Measurements from ENCODE around the gene HS3ST5. TPM values are rescaled to one million over a fixed set of nuclear protein-coding genes. Genes with fewer than 3 reads are reported as not detected.

HS3ST5 gene
- total RNA-seq, 1 experiment from 2014 or later: not detected

GRCh38 chr6:114377881-114378280 is 35.1 kb upstream of the HS3ST5 start:
- intact Hi-C loops (cut with micrococcal nuclease): no loop called here
- ATAC-seq (no peak), DNase-seq (ENCODE audit: low read depth, low spot score) (no peak)
- Histone ChIP-seq H3K9me3 (ENCODE audit: control insufficient read depth in 1 of 2, insufficient read depth in 1 of 2, low read depth in 1 of 2, low read length in 2 of 2) (no peaks in the 10 kb centered on the region), H3K4me1 (ENCODE audit: control insufficient read depth in 1 of 2, insufficient read depth in 2 of 2, low read length in 2 of 2) (no peaks in the 10 kb centered on the region), H3K27ac (ENCODE audit: low read depth, low read length) (no peak overlapping the region), H3K79me2 (ENCODE audit: insufficient read depth, low read length) (no peaks in the 10 kb centered on the region), H3K4me2 (ENCODE audit: low read length) (no peak overlapping the region), H3K9ac (ENCODE audit: low read length) (no peak overlapping the region), H2AFZ (ENCODE audit: low read depth, low read length, poor library complexity, severe bottlenecking) (no peak overlapping the region), H3K4me3 (replicated peaks in 1 of 2; ENCODE audit: low read depth in 1 of 2, low read length in 2 of 2) (no peak overlapping the region), H3K36me3 (ENCODE audit: control insufficient read depth in 1 of 2, insufficient read depth in 2 of 2, low read length in 2 of 2) (no peaks in the 10 kb centered on the region), H3K9me2 (ENCODE audit: insufficient read depth) (no peaks in the 10 kb centered on the region), H4K20me1 (ENCODE audit: insufficient read depth) (no peaks in the 10 kb centered on the region), H3K27me3 (ENCODE audit: insufficient read depth, low read length) (no peaks in the 10 kb centered on the region; the same call in 1 of the 2 replicates)
- TF ChIP-seq MAX (IDR thresholded peaks at IDR 0.05) (no peak), POLR2AphosphoS5 (IDR thresholded peaks at IDR 0.05; ENCODE audit: low read depth, low read length) (no peak), EZH2phosphoT487 (IDR thresholded peaks at IDR 0.05; ENCODE audit: borderline replicate concordance) (no peak), SRF (IDR thresholded peaks at IDR 0.05; ENCODE audit: low read depth) (no peak), SIN3A (IDR thresholded peaks at IDR 0.05; ENCODE audit: low read depth) (no peak), ELF1 (IDR thresholded peaks at IDR 0.05; ENCODE audit: borderline replicate concordance, low read depth) (no peak), RAD21 (IDR thresholded peaks at IDR 0.05; ENCODE audit: low read depth) (no peak), CEBPB (IDR thresholded peaks at IDR 0.05; ENCODE audit: low read depth) (no peak)
- RAD21 ChIA-PET (ENCODE audit: low non-redundant PET in 1 of 2, low total read pairs in 2 of 2, uncharacterized antibody in 2 of 2, unreplicated experiment in 2 of 2): no interaction called here
- CTCF ChIA-PET: no interaction called here
- POLR2A ChIA-PET: no interaction called here
- BruUV-seq (replicated peaks): no TSS peak

GRCh38 chr6:114376611-114377175 is 33.9 kb upstream of the HS3ST5 start:
- intact Hi-C loops (cut with micrococcal nuclease): no loop called here
- H2AFZ ChIP-seq (ENCODE audit: low read depth, low read length, poor library complexity, severe bottlenecking): no peak overlapping the region
- H3K9me2 ChIP-seq (ENCODE audit: insufficient read depth): no peaks in the 10 kb centered on the region
- RAD21 ChIA-PET (ENCODE audit: low non-redundant PET in 1 of 2, low total read pairs in 2 of 2, uncharacterized antibody in 2 of 2, unreplicated experiment in 2 of 2): no interaction called here
- POLR2A ChIA-PET: no interaction called here
- no TSS peak for BruUV-seq (replicated peaks)
- no peaks in the 10 kb centered on the region for H3K9me3 ChIP-seq (ENCODE audit: control insufficient read depth in 1 of 2, insufficient read depth in 1 of 2, low read depth in 1 of 2, low read length in 2 of 2)
- no peak overlapping the region for H3K9ac ChIP-seq (ENCODE audit: low read length)
- ATAC-seq (no peak), DNase-seq (ENCODE audit: low read depth, low spot score) (no peak)
- H3K27me3 ChIP-seq (ENCODE audit: insufficient read depth, low read length): no peaks in the 10 kb centered on the region
- no peaks in the 10 kb centered on the region for H3K79me2 ChIP-seq (ENCODE audit: insufficient read depth, low read length)
- CTCF ChIA-PET: no interaction called here
- no peak overlapping the region for H3K4me2 ChIP-seq (ENCODE audit: low read length)
- no peak overlapping the region for H3K4me3 ChIP-seq (replicated peaks in 1 of 2; ENCODE audit: low read depth in 1 of 2, low read length in 2 of 2)
- H3K4me1 ChIP-seq (ENCODE audit: control insufficient read depth in 1 of 2, insufficient read depth in 2 of 2, low read length in 2 of 2): no peaks in the 10 kb centered on the region
- H3K27ac ChIP-seq (ENCODE audit: low read depth, low read length): no peak overlapping the region
- H4K20me1 ChIP-seq (ENCODE audit: insufficient read depth): no peaks in the 10 kb centered on the region
- no peaks in the 10 kb centered on the region for H3K36me3 ChIP-seq (ENCODE audit: control insufficient read depth in 1 of 2, insufficient read depth in 2 of 2, low read length in 2 of 2)
- no peak for TF ChIP-seq JUND (IDR thresholded peaks at IDR 0.05)
- TF ChIP-seq CEBPB (IDR thresholded peaks at IDR 0.05; ENCODE audit: low read depth): no peak
- TF ChIP-seq, protein P1, sequence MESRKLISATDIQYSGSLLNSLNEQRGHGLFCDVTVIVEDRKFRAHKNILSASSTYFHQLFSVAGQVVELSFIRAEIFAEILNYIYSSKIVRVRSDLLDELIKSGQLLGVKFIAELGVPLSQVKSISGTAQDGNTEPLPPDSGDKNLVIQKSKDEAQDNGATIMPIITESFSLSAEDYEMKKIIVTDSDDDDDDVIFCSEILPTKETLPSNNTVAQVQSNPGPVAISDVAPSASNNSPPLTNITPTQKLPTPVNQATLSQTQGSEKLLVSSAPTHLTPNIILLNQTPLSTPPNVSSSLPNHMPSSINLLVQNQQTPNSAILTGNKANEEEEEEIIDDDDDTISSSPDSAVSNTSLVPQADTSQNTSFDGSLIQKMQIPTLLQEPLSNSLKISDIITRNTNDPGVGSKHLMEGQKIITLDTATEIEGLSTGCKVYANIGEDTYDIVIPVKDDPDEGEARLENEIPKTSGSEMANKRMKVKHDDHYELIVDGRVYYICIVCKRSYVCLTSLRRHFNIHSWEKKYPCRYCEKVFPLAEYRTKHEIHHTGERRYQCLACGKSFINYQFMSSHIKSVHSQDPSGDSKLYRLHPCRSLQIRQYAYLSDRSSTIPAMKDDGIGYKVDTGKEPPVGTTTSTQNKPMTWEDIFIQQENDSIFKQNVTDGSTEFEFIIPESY (IDR thresholded peaks at IDR 0.05; ENCODE audit: extremely low read depth, insufficient replicate concordance, low read length): no peak
- TF ChIP-seq EZH2phosphoT487 (IDR thresholded peaks at IDR 0.05; ENCODE audit: borderline replicate concordance): no peak
- no peak for TF ChIP-seq FOSL1 (IDR thresholded peaks at IDR 0.05; ENCODE audit: low read depth)
- no peak for TF ChIP-seq SP1 (IDR thresholded peaks at IDR 0.05; ENCODE audit: low read depth)
- TF ChIP-seq, protein P2, sequence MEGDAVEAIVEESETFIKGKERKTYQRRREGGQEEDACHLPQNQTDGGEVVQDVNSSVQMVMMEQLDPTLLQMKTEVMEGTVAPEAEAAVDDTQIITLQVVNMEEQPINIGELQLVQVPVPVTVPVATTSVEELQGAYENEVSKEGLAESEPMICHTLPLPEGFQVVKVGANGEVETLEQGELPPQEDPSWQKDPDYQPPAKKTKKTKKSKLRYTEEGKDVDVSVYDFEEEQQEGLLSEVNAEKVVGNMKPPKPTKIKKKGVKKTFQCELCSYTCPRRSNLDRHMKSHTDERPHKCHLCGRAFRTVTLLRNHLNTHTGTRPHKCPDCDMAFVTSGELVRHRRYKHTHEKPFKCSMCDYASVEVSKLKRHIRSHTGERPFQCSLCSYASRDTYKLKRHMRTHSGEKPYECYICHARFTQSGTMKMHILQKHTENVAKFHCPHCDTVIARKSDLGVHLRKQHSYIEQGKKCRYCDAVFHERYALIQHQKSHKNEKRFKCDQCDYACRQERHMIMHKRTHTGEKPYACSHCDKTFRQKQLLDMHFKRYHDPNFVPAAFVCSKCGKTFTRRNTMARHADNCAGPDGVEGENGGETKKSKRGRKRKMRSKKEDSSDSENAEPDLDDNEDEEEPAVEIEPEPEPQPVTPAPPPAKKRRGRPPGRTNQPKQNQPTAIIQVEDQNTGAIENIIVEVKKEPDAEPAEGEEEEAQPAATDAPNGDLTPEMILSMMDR (IDR thresholded peaks at IDR 0.05 in 2 of 3, conservative IDR thresholded peaks at IDR 0.05 in 1 of 3; ENCODE audit: borderline replicate concordance in 1 of 3, insufficient read depth in 1 of 3, low read depth in 2 of 3, low read length in 2 of 3): no peak
- TF ChIP-seq MAX (IDR thresholded peaks at IDR 0.05): no peak
- no peak for TF ChIP-seq EGR1 (IDR thresholded peaks at IDR 0.05; ENCODE audit: low read depth)
- no peak for TF ChIP-seq ZFX (IDR thresholded peaks at IDR 0.05)
- no peak for TF ChIP-seq POLR2A (IDR thresholded peaks at IDR 0.05; ENCODE audit: borderline replicate concordance, extremely low read depth, insufficient read depth, insufficient read length)
- TF ChIP-seq CBX3 (IDR thresholded peaks at IDR 0.05; ENCODE audit: low read depth): no peak
- TF ChIP-seq TCF7L2 (IDR thresholded peaks at IDR 0.05; ENCODE audit: borderline replicate concordance, extremely low read depth, insufficient read depth, insufficient read length): no peak

Measured in HCT116 (cell line).